CD4-positive, alpha-beta T cell treated with Interleukin-17A for 4 hours (primary cell): ENCODE results near the gene SPATA18.
"Not testable (repeated sequence)": the region's sequence is repeated elsewhere in the genome, so short reads cannot be mapped to it uniquely, and the experiment has no call there.

Source experiments
- DNase-seq: peaks from one replicate; pipeline ENCODE4 v3.0.0-alpha.2; 2020; ENCODE audit warnings: mixed read lengths

Gene SPATA18

DNA sequence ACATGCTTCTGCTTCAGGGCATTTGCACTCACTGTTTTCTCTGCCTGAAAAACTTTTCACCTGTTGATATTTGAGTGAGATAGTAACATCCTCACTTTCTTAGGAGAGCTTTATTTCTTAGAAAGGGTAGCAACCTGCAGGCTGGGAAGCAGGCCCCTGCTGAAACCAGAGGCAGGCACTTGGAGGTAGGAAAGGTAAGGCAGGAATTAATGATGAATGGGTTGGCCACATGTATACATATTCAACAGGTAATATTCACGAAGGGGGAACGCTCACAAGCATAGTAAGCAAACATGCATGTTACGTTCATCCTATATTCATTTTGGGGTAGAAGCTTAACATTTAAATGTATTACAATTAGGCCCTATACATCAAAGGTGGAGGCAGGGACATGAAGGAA, 3.1 kb downstream of the SPATA18 start:
- DNase-seq = no peak

DNA sequence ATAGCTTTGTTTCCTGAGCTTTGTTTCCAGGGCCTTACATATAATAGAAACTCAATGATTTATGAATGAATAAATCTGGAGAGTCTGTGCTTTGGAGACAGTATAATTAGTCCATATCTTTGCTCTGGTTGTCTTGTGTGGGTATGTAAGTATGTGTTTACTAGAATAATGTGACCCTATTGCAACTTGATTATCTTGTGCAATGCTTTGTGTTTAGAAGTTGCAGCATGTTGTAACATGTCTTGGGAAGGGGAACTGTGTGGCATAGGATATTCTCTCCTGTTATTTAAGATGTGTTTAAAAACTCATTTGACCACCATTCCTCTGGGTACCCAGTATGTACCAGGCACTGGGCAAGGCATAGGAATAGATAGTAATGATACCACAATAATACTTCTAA, 6.1 kb downstream of the SPATA18 start:
- DNase-seq = no peak

DNA sequence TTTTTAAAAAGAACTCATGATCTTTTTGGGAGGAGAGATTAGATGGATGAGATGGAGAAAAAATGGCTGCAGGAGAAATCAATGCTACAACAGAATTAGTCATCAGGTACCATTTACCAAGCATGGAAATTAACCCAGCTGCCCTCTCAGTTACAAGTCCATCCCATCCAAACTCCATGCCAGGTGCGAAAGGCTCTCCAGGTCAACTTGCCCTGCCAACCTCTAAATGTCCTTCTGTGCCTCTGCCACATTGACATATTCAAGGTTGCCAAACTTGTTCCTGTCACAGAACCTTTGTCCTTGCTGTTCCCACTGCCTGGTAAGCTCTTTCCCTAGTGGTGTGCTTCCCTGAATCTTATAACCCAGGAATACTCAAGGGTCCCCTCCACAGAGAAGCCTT, 7.2 kb downstream of the SPATA18 start:
- DNase-seq = no peak

DNA sequence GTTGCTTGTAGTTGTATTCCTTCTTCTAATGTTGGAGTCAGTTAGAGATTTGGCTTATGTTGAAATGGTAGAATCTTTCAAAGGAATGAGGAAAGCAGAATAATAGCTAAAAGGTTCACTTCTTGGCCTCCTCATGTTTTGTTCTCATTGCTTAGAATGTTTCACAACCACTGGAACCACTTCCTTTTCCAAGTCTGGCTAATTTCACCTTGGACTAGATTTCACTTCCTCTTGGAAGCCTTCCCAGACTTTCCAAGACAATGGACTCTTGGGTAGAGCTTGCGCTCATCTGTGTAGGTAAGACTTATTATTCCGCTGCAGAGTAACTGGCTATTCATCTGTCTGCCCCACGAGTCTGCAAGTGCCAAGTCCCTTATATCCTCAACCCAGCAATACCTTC, 8.3 kb downstream of the SPATA18 start:
- no peak for DNase-seq

DNA sequence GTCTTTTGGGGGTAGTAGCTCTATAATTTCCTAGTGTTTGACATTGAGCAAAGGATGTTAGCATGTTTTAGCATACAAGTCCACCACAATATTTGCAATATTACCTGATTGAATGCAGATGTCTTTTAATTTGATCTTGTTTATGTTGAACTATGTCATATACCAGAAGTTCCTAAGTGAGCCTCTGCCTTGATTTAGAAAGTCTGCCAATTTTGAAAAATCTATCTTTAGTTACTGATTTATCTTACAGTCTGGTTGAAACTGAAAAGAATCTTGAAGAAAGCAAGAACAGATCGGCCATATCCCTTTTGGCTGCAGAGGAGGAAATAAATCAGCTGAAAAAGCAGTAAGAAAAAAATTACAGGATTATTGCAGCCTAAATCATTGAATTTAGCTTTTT, 18.5 kb downstream of the SPATA18 start:
- no peak for DNase-seq

DNA sequence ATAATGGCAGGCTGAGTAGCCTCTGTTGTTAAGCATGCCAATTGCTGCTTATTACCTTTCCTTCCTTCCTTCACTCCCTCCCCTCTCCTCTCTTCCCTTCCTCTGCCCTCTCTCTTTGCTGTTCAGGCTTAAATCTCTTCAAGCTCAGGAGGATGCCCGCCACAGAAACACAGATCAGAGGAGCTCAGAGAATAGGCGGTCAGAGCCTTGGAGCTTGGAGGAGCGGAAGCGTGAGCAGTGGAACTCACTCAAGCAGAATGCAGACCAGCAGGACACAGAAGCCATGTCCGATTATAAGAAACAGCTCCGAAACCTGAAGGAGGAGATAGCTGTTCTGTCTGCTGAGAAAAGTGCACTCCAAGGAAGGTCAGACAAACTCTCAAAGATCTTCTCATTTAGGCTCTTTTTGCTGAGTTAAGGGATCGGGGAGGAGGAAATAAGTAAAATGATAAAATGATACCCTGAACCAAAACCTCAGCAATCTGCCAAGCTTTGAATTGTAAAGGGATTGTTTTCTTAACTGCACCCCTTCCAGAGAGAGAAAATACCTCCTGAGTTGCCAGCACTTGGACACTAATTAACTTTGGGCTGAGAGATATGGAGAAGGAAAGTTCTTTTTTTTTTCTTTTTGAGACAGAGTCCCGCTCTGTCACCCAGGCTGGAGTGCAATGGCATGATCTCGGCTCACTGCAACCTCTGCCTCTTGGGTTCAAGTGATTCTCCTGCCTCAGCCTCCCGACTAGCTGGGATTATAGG, 20.9 kb downstream of the SPATA18 start:
- DNase-seq = no peak

DNA sequence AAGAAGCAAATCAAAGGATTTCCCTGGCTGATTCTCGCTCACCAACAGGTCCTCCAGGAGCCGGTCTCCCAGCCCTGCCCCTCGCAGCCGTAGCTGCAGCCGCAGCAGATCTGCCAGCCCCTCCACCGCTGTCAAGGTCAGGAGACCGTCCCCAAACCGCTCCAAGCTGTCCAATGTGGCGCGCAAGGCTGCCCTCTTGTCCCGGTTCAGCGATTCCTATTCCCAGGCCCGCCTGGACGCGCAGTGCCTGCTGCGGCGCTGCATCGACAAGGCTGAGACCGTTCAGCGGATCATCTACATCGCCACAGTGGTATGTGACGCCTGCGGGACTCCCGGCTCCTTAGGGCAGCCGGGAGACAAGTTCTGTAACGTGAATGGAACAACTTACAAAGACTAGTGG, 25.6 kb downstream of the SPATA18 start:
- DNase-seq = no peak

DNA sequence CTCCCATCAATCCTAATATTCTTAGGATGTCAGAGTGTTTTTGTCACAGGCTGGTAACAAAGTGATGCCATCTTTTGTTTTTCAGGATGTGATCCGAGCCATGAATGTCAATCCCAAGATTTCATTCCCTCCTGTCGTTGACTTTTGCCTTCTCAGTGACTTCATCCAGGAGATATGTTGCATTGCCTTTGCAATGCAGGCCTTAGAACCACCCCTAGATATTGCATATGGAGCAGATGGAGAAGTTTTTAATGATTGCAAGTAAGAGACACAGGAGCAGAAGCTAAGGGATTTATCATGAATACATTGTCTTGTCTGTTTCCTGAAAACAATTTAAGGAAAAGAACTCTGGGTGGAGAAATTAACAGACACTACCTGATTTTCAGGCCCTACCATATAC, 28.6 kb downstream of the SPATA18 start:
- no peak for DNase-seq

DNA sequence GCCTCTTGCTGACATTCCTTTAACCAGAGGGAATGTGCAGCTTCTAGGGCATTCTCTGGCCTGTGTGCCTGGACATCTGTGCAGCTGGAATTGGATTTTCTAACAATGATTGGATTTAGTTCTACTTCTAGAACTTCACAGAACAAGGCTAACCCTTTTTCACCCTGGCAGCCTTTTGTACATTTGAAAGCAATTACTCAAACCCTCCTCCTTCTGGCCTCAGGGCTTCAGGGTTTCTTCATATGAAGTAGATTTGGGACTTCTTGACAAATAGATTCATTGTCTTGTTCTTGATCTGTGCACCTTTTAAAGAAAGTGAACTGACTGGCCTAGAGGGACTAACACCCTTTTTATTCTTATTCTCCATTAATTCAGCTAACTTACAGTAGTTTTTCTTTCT, 30.1 kb downstream of the SPATA18 start:
- no peak for DNase-seq

DNA sequence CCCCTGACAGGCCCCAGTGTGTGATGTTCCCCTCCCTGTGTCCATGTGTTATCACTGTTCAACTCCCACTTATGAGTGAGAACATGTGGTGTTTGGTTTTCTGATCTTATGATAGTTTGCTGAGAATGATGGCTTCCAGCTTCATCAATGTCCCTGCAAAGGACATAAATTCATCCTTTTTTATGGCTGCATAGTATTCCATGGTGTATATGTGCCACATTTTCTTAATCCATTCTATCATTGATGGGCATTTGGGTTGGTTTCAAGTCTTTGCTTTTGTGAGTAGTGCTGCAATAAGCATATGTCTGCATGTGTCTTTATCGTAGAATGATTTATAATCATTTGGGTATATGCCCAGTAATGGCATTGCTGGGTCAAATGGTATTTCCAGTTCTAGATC, 35.3 kb downstream of the SPATA18 start:
- not testable (repeated sequence) for DNase-seq

DNA sequence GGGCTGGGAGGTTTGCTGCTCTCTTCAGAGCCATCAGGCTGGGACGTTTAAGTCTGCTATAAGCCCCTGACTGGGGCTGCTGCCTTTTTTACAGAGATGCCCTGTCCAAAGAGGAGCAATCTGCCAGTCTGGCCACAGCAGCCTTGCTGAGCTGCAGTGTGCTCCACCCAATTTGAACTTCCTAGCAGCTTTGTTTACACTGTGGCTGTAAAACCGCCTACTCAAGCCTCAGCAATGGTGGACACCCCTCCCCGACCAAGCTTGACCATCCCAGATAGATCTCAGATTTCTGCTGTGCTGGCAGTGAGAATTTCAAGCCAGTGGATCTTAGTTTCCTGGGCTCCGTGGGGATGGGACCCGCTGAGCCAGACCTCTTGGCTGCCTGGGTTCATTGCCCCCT, 40.7 kb downstream of the SPATA18 start:
- no peak for DNase-seq

DNA sequence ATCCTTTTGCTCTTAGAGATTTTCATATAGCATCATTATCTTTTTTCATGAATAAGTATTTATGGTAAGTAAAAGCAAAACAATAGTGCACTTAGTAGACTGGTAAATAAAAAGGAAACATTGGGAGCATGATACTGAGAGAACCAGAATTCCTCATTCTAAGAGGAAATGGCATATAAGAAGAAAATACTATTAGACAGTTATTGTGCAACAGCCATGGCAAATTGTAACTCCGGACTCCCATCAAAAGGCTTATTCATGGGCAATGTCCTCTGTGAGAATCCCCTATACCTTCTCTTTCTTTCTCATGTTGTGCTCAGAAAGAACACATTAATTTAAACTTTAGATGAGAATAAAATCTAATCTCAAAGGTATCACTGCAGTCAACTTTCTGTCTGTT, 42.4 kb downstream of the SPATA18 start:
- no peak for DNase-seq

DNA sequence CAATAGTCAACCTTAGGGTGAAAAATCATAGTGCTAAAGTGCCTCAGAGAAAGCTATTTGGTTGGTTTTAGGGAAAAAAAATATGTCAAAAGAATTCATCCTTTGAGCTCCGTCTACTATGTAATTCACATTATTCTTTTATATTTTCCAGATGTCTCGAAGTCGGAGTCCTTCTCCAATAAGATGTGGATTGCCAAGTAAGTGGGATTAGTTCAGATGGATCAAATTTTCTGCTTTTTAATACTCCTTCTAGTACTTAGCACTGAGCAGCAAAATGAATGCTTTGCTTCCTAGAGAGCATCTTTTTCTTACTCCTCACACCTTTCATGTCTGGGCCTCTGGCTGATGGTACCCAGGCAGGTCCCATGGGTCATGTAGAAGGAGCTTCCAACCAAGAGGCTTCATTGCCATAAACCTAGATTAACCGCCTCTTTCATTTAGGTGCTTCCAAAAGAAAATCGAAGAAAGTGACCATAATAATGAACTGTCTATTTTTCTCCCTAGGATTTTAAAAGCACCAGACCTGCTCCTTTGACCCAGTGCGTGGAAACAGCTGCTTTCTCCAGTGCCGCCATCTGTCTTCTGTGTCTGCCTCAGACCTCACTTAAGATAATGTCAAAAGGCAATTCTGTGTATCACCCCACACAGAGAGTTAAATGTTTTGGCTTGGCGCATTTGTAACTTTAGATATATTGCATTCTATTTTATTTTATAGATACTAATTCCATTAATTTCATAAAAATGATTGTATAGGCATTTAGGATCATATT, 43.5 kb downstream of the SPATA18 start:
- no peak for DNase-seq

DNA sequence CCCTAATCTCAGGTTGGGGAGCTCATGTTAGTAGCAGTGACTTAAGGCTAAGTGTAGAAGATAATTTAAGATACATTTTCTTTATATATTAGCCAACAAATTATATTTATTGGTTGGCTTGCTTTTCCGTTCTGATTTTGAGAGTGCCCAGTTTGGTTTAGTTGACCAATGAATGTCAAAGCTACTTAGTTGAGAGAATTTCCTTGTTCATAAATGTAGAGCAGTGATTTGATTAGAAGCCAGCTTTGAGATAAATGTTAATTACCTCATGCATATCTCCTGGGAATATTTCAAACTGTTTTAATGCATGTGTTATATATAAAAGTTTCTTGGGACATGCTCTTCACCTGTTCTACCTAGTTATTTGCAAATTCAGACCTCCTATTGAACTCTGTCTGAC, 44.3 kb downstream of the SPATA18 start:
- DNase-seq = no peak

DNA sequence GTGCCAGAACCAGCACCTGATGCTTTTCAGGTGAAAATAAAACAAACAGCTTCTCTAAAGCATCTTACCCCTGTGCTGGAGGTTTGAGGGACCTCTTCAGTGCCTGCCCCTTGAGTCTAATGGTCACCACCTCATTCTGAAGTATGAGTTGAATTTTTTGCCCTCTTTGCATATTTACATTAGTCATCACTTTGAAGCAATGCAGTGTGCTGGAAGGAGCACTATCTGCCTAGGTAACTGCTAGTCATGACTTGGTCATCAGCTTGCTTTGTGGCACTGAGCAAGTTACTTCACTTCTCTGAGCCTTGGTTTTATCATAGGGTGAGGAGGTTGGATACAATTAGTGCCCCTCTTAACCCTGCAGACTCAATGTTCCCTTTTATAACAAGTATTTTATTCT, 44.9 kb downstream of the SPATA18 start:
- DNase-seq = no peak

DNA sequence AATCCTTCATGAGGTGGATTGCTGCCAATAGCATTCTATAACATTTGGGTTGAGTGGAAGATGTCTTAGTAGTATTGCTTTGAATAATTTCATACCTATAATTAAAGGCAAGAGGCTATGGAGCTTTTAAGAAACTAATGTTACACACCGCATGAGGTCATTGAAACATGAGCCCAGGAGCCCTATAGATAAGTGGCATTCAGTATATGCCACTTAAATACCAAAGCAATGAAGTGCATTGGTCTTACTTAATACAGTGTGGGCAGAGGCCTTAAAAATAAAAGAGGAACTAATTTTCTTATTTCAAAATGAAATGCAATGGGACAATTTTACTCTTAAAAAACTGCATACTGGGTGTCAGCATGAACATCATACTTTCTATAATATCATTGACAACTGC, 47.5 kb downstream of the SPATA18 start:
- DNase-seq = no peak

DNA sequence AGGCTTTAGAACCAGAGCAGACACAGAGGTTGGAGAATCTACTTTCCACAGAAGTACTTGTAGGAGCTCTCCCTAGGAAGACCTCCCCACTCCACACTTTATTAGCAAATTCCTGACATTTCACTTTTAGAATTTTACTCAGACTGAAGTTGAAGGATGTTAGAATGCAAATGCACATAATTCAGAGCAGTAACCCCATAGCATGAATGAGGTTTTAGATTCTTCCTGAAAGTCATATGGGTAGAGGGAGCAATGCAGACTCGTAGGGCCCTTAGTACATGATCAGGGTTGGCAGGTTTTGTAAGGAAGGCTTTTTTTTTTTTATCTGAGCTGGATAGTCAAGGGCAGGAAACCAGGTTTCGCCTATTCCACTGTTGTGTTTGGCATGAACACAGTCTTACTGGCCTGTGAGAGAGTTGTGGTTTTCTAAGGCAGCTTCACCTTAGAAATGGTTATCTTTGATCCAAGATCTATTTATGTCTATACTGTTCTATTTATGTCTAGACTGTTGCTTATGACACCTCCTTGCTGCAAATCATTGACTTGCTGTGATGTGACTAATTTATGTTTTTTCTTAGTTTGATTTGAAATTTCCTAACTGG, 48.9 kb downstream of the SPATA18 start:
- no peak for DNase-seq

DNA sequence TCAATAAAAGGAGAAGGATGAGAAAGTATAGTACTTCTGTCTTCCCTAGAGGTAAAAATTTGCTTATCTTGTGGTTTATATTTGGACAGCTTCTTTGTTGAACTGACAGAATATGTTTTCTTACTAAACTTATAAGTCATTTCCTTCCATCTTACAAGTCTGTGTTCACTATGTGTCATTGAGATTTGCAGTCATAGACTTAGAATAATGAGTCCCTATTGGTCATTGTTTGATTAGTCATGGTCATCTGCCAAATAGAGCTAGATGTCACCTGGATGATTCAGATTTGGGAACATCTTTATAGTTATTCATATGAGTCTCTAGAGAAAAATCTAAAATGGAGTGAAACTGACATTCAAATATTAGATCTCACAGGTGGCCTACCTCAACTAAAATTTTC, 51.5 kb downstream of the SPATA18 start:
- DNase-seq = no peak

DNA sequence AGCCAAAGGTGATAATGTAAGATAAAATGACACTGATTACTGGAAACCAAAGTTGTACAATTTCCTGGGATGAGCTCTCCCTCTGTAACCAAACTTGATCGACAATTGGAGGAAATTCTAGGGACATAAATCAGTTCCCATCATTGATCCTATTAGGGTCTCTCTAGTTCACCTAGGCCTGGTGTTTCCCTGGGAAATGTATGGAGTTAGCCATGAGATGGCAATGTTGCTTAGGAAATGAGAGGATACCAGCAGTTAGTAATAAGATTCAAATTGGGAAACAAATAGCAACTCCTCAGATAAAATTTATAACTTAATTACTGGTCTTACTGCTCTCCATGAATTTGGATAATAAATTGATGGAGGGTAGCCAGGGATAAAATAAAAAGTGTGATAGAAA, 52.2 kb downstream of the SPATA18 start:
- no peak for DNase-seq

DNA sequence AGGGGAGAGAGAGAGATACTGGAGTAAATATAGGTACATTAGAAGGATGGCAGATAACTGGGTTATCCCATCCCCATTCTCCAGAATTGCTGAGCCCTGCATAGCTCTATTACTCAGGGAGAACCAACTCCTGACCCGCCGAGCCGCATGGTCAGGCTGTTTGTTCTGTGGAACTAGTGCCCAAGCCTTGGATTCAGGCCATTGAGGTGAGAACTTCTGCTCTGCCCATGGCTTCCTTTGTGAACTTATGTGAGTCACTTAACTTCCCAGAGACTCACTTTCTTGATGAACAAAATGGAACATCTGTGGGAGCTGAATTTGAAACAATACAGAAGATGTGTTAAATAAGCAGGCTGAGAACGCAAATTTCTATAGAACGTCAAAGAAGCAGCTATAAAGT, 54.2 kb downstream of the SPATA18 start:
- no peak for DNase-seq

DNA sequence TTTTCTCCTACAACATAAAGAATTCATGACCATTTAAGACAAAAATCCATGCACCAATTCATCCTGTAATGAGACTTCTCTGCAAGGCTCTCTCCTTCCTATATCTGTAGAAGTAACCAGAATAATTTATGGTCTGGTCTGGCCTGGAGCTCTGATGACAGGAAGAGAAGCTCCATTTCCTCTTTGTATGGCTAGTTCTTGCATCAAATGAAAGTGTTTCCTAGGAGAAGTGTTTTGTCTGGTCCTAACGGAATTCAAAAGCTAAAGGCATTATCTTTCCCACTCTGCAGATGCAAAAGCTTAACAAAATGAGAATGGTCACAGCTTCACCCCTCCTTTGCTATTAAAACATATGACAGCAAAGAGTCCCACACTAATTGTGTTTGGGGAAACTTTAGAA, 55.1 kb downstream of the SPATA18 start:
- DNase-seq = no peak

DNA sequence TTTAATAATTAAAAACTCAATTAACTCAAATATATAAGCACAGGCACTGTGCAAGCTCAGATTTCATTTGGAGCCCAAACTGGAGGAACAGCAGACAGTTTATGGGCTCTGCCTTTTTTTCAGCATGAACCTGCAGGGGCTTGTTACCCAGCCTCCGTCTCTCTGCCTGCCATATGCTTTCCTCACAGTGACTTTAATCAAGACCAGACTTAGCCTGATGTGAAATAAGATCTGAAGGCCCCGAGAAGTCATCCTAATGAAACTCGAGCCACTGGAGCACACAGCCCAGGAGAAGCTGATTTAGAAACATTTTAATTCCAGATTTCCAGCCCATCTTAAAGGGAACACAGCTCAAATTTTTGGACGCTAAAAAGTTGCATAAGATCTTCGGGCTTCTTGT, 55.6 kb downstream of the SPATA18 start:
- DNase-seq = no peak

DNA sequence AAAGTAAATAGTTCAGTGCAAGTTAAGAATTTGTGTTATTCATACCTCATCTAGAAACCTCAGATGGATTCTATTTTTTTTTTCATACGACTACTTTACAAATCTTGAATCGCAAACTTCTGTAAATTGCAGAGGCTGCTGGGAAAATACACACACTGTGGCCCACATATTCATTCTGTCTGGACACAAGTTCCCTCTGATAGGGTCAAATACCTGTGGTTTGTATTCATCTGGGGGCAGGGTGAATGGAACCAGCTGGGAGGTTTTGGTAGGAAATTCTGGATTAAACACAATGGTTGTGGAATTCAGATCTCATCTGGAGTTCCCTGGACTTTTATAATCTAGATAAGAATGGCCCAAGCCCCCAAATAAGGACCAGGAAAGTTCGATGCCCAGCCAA, 56.2 kb downstream of the SPATA18 start:
- no peak for DNase-seq

DNA sequence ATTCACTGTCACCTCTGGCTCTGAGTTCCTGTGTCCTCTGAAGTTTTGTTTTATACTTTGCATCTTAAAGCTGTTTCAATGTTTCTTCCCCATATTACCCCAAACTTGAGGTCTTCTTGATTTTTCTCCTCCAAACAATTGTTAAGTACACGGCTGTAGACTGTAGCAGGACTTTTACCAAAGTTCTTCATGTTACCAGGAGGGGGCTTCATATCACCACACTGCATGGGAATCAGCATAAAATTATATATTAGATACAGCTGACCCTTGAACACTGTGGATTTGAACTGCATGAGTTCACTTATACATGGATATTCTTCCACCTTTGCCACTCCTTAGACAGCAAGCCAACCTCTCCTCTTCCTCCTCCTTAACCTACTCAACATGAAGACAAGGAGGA, 56.6 kb downstream of the SPATA18 start:
- no peak for DNase-seq
